Skeletal muscle satellite cell (primary cell): ENCODE measurements around the gene TSPAN31.

Experiments
- H3K27me3 ChIP-seq: 2 replicates; pipeline ENCODE4 v1.7.0; 2013; ENCODE audit warnings: low read length; ENCODE audit not compliant: control insufficient read depth, insufficient read depth
- H3K36me3 ChIP-seq: 2 replicates; pipeline ENCODE4 v1.7.0; 2013; ENCODE audit warnings: mild to moderate bottlenecking, control low read depth, low read length; ENCODE audit not compliant: insufficient read depth
- H3K4me1 ChIP-seq: 2 replicates; pipeline ENCODE4 v1.7.0; 2013; ENCODE audit warnings: low read length; ENCODE audit not compliant: control insufficient read depth, insufficient read depth
- H3K4me2 ChIP-seq: 2 replicates; pipeline ENCODE4 v1.7.0; 2013; ENCODE audit warnings: mild to moderate bottlenecking, low read length
- H3K4me3 ChIP-seq: 2 replicates; pipeline ENCODE4 v1.7.0; 2013; ENCODE audit warnings: low read length
- H3K9ac ChIP-seq: 2 replicates; pipeline ENCODE4 v1.7.0; 2013; ENCODE audit warnings: mild to moderate bottlenecking, low read depth, low read length, moderate library complexity
- H3K9me3 ChIP-seq: replicated peaks from 2 replicates; pipeline ENCODE4 v1.7.0; 2013; ENCODE audit warnings: mild to moderate bottlenecking, control low read depth, low read length

TSPAN31 gene

GRCh38 chr12:57724003-57724935 is 20.6 kb upstream of the TSPAN31 start:
- no peak overlapping the region for H3K4me2 ChIP-seq
- peaks cover 19% of the 10 kb centered on the region for H3K36me3 ChIP-seq
- H3K4me1 ChIP-seq = peaks cover 9% of the 10 kb centered on the region
- peaks cover 3% of the 10 kb centered on the region for H3K27me3 ChIP-seq
- no peak overlapping the region for H3K4me3 ChIP-seq
- H3K9ac ChIP-seq = no peak overlapping the region
- H3K9me3 ChIP-seq = no peaks in the 10 kb centered on the region

GRCh38 chr12:57724936-57725740 is 19.7 kb upstream of the TSPAN31 start:
- H3K4me1 ChIP-seq = peaks cover 9% of the 10 kb centered on the region
- H3K4me2 ChIP-seq = no peak overlapping the region
- no peaks in the 10 kb centered on the region for H3K9me3 ChIP-seq
- no peak overlapping the region for H3K4me3 ChIP-seq
- H3K27me3 ChIP-seq = peaks cover 4% of the 10 kb centered on the region
- H3K9ac ChIP-seq = no peak overlapping the region
- peaks cover 12% of the 10 kb centered on the region for H3K36me3 ChIP-seq

GRCh38 chr12:57725851-57726150 is 19.0 kb upstream of the TSPAN31 start:
- peak overlapping the region; percentile 86 for H3K4me3 ChIP-seq
- peak overlapping the region; percentile 87 for H3K4me2 ChIP-seq
- peak overlapping the region; percentile 82 for H3K9ac ChIP-seq
- H3K36me3 ChIP-seq = peaks cover 6% of the 10 kb centered on the region
- peaks cover 9% of the 10 kb centered on the region for H3K4me1 ChIP-seq
- H3K27me3 ChIP-seq = peaks cover 7% of the 10 kb centered on the region
- no peaks in the 10 kb centered on the region for H3K9me3 ChIP-seq

GRCh38 chr12:57726151-57726883 is 18.5 kb upstream of the TSPAN31 start:
- peak overlapping the region; percentile 82 for H3K9ac ChIP-seq
- peak overlapping the region; percentile 87 for H3K4me2 ChIP-seq
- H3K4me1 ChIP-seq = peaks cover 9% of the 10 kb centered on the region
- peaks cover 7% of the 10 kb centered on the region for H3K27me3 ChIP-seq
- H3K9me3 ChIP-seq = no peaks in the 10 kb centered on the region
- peak overlapping the region; percentile 86 for H3K4me3 ChIP-seq
- H3K36me3 ChIP-seq = peaks cover 6% of the 10 kb centered on the region

- no peaks in the 10 kb centered on the region for H3K36me3 ChIP-seq
- H3K4me3 ChIP-seq = peak overlapping the region; percentile 86
- H3K9me3 ChIP-seq = no peaks in the 10 kb centered on the region
- H3K4me1 ChIP-seq = peaks cover 9% of the 10 kb centered on the region
- H3K4me2 ChIP-seq = peak overlapping the region; percentile 87
- peaks cover 7% of the 10 kb centered on the region for H3K27me3 ChIP-seq
- H3K9ac ChIP-seq = peak overlapping the region; percentile 82
Observed at GRCh38 chr12:57726884-57727757, 17.7 kb upstream of the TSPAN31 start.

GRCh38 chr12:57727758-57728395 is 17.0 kb upstream of the TSPAN31 start:
- Histone ChIP-seq H3K27me3 (peaks cover 12% of the 10 kb centered on the region), H3K4me3 (no peak overlapping the region), H3K9me3 (no peaks in the 10 kb centered on the region), H3K9ac (no peak overlapping the region), H3K4me2 (no peak overlapping the region), H3K4me1 (peaks cover 9% of the 10 kb centered on the region), H3K36me3 (no peaks in the 10 kb centered on the region)

- no peaks in the 10 kb centered on the region for H3K9me3 ChIP-seq
- H3K4me1 ChIP-seq = peaks cover 9% of the 10 kb centered on the region
- no peak overlapping the region for H3K4me2 ChIP-seq
- no peaks in the 10 kb centered on the region for H3K36me3 ChIP-seq
- H3K4me3 ChIP-seq = no peak overlapping the region
- no peak overlapping the region for H3K9ac ChIP-seq
- peaks cover 21% of the 10 kb centered on the region for H3K27me3 ChIP-seq
Observed at GRCh38 chr12:57729321-57729844, 15.5 kb upstream of the TSPAN31 start.

GRCh38 chr12:57730336-57731067 is 14.3 kb upstream of the TSPAN31 start:
- H3K9me3 ChIP-seq = no peaks in the 10 kb centered on the region
- no peak overlapping the region for H3K4me3 ChIP-seq
- H3K4me2 ChIP-seq = no peak overlapping the region
- H3K9ac ChIP-seq = no peak overlapping the region
- peaks cover 32% of the 10 kb centered on the region for H3K27me3 ChIP-seq
- H3K4me1 ChIP-seq = peaks cover 9% of the 10 kb centered on the region
- H3K36me3 ChIP-seq = no peaks in the 10 kb centered on the region

GRCh38 chr12:57731411-57732080 is 13.3 kb upstream of the TSPAN31 start:
- peaks cover 17% of the 10 kb centered on the region for H3K4me1 ChIP-seq
- no peaks in the 10 kb centered on the region for H3K36me3 ChIP-seq
- H3K4me3 ChIP-seq = no peak overlapping the region
- no peak overlapping the region for H3K9ac ChIP-seq
- peaks cover 42% of the 10 kb centered on the region for H3K27me3 ChIP-seq
- no peak overlapping the region for H3K4me2 ChIP-seq
- H3K9me3 ChIP-seq = no peaks in the 10 kb centered on the region
